Endometrium (tissue), 2 donors: ENCODE results near the gene STOML1.

Experiments used
- FAIRE-seq: peaks from 2 replicates; lab custom pipeline; 2012; peaks lifted over from hg19 to GRCh38; lab: Jason Lieb, UNC
- donor health status: control.
- donor health status: control.

The STOML1 gene

GRCh38 chr15:74019734-74020133, 27.6 kb upstream of the STOML1 start:
- no peak for FAIRE-seq

- no peak for FAIRE-seq
These were observed 21.3 kb upstream of the STOML1 start for GRCh38 chr15:74013374-74013894.

GRCh38 chr15:74011610-74012009, 19.5 kb upstream of the STOML1 start:
- FAIRE-seq = no peak

- no peak for FAIRE-seq
These were observed 18.9 kb upstream of the STOML1 start for GRCh38 chr15:74010929-74011540.

DNA sequence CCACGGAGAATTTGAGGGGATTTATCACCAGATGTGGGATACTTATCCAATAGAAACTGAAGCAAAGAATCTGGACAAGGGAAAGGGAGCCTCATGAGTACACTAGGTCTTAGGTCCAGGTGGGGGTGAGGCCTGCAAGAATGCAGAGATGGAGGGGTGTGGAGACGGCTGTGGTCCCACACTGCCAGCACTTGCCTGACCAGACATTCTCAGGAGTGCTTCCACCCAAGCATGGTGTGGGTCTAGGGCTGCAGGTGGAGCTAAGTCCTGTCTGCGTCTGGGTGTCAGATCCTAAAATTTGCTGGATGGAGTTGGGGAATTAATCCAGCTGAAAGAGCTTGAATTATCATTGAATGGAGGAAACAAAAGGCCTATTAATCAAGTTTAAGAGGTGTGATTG, 16.8 kb upstream of the STOML1 start:
- FAIRE-seq = no peak

DNA sequence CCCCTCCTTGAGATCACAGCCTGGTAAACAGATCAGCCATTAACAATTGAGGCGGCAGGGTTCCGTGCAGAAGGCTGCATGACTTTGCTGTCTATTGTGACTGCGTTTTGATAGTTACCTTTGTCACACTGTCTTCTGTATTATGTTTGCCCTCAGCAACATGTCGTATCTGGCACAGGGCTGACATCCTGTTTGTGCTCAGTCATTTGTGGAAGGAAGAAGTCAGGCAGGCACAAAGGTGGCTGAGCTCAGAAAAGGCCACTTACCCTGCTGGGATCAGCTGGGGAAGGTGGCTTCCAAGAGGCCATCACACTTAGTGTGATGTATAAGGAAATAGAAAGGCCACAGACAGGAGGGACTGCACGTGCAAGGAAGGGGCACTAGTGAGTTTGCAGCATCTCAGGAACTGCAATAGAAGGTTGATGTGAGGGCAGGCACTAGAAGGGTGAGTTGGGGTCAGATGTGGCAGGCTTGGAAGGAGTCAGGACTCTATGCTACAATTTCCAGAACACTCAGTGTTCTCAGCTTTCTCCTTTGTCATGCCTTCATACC, 15.8 kb upstream of the STOML1 start:
- FAIRE-seq = no peak

GRCh38 chr15:74006774-74007639, 14.9 kb upstream of the STOML1 start:
- no peak for FAIRE-seq

DNA sequence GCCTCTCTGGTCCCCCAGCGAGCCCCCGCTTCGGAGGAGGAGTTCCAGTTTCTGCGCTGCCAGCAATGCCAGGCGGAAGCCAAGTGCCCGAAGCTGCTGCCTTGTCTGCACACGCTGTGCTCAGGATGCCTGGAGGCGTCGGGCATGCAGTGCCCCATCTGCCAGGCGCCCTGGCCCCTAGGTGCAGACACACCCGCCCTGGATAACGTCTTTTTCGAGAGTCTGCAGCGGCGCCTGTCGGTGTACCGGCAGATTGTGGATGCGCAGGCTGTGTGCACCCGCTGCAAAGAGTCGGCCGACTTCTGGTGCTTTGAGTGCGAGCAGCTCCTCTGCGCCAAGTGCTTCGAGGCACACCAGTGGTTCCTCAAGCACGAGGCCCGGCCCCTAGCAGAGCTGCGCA, 5.9 kb upstream of the STOML1 start:
- no peak for FAIRE-seq

DNA sequence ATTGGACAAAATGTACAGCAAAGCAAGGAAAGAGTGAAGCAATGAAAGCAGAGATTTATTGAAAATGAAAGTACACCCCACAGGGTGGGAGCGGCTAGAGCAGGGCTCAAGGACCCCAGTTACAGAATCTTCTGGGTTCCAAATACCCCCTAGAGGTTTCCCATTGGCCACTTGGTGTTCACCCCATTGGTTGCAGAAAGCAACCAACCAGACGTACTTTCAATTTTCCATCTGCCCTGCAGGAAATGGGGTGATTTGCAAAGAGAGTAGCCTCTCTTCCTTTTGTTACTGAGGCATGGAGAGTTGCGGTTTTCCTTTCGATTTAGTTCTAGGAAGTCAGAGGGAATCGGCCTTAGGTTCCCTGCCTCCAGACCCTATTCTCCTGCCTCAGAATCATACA, 4.8 kb upstream of the STOML1 start:
- FAIRE-seq = no peak

- no peak for FAIRE-seq
These were observed 4.2 kb upstream of the STOML1 start for GRCh38 chr15:73996267-73996666.

DNA sequence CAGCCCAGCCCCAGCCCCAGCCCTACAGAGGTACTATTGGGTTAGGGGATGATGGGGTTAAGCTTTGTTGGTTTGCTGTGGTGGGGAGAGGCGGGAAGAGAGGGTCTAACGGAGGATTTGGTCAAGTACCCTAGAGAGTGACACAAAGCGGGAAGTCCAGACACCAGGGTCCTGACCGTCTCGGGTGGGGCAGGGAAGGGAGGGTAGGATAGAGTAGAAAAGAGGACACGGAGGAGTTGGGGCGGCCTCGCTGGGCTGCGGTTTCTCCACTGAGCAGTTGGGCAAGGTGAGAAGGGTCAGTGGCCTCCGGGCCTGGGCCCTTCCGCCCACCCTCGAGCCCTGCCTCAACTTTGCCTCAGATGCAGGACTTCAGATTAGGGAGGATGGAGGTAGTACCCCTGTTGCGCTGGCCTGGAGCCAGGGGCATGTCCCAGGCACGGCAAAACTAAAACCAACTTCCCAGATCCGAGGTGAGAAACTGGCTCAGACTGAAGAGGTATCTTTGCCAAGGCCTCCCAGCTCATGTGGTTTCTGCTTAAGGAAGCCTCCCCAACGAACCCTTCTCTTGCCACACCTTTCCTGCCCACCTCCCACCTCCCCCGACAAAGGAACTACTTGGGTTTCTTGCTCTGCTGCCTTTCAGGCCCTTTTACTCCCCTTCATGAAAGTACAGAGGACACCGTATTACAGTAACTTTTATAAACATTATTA, 3.0 kb upstream of the STOML1 start:
- no peak for FAIRE-seq

DNA sequence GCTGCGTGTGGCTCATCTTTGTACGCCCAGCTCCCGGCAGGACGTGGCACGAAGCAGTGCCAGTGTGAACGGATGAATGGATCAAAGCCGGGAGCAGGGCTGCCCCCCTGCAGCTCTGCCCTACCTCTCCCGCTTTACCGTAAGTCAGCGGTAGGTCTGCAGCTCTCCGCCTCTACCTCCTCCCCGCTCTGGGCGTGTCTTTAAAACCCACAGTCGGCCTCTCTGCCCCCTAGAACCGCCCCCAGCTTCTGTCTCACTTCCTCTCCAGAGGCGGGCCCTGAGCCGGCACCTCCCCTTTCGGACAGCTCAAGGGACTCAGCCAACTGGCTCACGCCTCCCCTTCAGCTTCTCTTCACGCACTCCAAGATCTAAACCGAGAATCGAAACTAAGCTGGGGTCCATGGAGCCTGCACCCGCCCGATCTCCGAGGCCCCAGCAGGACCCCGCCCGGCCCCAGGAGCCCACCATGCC, 2.4 kb upstream of the STOML1 start, which contains the start of gene PML:
TSS of gene PML (plus strand) at position 304 of the 471 bp plus-strand sequence. CDS start at position 401, 97 bp downstream.
- peak; percentile 87 for FAIRE-seq

DNA sequence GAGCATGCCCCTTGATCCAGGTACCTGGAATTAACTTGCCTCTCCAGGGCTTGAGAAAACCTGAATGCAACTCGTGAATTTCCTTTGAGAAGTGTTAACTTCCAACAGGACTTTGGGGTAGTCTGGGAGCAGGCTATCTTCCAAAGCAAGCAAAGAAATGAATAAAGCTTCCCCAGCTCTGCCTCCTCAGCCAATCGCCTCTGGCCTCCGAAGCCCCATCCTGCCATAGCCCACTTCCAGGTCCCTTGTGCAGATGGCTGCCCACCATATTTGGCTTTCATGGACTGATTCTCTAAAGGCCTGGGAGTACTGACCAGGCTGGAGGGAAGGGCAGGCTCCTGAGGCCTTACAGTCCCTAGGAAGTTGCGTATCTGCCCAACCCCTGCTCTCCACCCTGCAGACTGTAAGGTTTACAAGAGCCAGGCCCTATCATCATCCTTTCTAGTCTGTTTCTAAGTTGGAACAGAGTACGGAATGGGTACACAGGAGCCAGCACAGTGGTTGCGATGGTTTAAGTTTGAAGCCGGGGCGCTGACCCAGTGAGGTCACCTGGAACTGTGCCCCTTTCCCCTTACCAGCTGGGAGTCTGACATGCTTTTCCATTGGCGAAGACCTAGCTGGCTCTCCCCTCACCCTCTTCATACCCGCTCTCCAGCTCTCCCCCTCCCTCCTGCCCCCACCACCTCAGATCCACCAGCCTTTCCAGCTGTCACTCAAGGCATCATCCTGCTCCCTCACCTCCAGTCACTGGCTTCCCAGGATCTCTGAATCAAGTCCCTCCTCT, 1.3 kb upstream of the STOML1 start:
- no peak for FAIRE-seq

DNA sequence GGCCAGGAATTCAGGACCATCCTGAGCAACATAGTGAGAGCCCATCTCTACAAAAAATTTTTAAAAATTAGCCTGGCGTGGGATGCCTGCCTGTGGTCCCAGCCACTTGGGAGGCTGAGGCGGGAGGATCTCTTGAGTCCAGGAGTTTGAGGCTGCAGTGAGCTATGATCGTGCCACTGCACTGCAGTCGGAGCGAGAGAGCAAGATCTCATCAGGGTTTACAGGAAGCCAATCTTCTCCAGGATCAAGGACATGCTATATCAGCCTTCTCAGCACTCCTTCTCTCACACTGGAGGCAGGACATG, 451 bp upstream of the STOML1 start:
- no peak for FAIRE-seq

- FAIRE-seq = no peak
These were observed 835 bp downstream of the STOML1 start for GRCh38 chr15:73991260-73991659.

- no peak for FAIRE-seq
These were observed 1.7 kb downstream of the STOML1 start for GRCh38 chr15:73990250-73991005.

DNA sequence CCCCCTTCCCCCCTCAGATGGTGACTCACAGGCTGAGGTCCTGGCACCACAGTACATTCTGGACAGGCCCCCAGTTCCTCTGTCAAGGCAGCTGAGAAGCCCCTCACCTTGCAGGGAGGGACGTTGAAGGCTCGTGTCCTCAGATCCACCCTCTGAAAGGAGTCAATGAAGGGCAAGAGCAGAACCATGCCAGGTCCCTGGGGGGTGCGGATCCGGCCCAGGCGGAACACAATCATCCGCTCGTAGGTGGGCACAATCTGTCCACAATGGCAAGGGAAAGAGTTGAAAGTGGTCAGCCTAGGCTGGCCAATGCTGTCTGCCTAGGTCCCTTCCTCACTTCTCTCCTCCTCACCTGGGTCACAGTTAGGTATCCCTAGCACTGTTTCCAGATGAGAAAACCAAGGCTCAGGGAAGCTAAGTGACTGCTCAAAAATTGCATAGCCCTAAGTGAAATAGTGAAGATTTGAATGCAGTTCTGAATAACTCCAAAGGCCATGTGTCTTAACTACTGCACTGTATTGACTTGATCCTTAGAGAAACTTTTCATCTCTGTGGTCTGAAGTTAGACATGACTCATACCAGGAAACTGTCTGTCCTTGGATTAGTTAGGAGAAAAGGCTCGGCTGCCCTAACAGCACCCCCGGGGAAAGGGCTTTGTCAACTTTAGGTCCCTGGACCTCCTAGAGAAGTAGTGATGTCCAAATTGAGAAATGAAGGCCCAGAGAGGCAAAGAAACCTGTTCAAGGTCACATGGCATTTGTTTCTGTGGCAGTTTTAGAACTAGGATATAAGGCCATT, 2.9 kb downstream of the STOML1 start:
- FAIRE-seq = no peak

GRCh38 chr15:73988445-73988969, 3.6 kb downstream of the STOML1 start:
- FAIRE-seq = no peak

- FAIRE-seq = no peak
These were observed 4.2 kb downstream of the STOML1 start for GRCh38 chr15:73987681-73988444.
